Activated CD4-positive, alpha-beta T cell treated with anti-CD3 and anti-CD28 coated beads for 36 hours (primary cell): ENCODE data around the gene FOXP4. TPM values are rescaled to one million over a fixed set of nuclear protein-coding genes. Genes with fewer than 3 reads are reported as not detected.

ENCODE experiments used
- ATAC-seq: fragments of 200-7000 bp; cut with Tn5 transposase; one replicate; pipeline ENCODE4 v1.10.0; 2021; ENCODE audit warnings: mild to moderate bottlenecking, moderate library complexity
- CTCF ChIA-PET: fragments of 350-600 bp; sonication (Branson Sonifier 250); formaldehyde crosslinking; loops from one replicate; lab custom pipeline; 2021; ENCODE audit warnings: antibody characterized with exemption; lab: Charles Lee
- POLR2A ChIA-PET: fragments of 350-600 bp; sonication (Branson Sonifier 250); formaldehyde crosslinking; loops from one replicate; lab custom pipeline; 2021; ENCODE audit warnings: antibody characterized with exemption, inconsistent platforms; lab: Charles Lee
- DNase-seq: peaks from one replicate; pipeline ENCODE4 v3.0.0-alpha.2; 2020
- H3K27ac Mint-ChIP-seq: one replicate; pipeline ENCODE4 v1.8.0; 2021; ENCODE audit warnings: mixed read lengths
- H3K27me3 Mint-ChIP-seq: one replicate; pipeline ENCODE4 v1.8.0; 2021; ENCODE audit warnings: mixed read lengths
- H3K36me3 Mint-ChIP-seq: one replicate; pipeline ENCODE4 v1.8.0; 2021; ENCODE audit warnings: low read depth, mixed read lengths
- H3K4me1 Mint-ChIP-seq: one replicate; pipeline ENCODE4 v1.8.0; 2021; ENCODE audit warnings: mixed read lengths
- H3K4me3 Mint-ChIP-seq: one replicate; pipeline ENCODE4 v1.8.0; 2021; ENCODE audit warnings: mild to moderate bottlenecking, moderate library complexity, mixed read lengths
- H3K9me3 Mint-ChIP-seq: one replicate; pipeline ENCODE4 v1.8.0; 2021; ENCODE audit warnings: low read depth, mixed read lengths
- intact Hi-C, 2 experiments: fragments of 100-400 bp; cut with DNase I in 1 of 2; cut with micrococcal nuclease in 1 of 2; formaldehyde crosslinking; loops; one replicate each; pipeline versions ENCODE4 v1.14.2 to v1.15.1; 2022 to 2024; cut with DNase I, micrococcal nuclease
- total RNA-seq, 2 experiments: library from RNA; stranded (reverse); gene quantifications; one replicate each; pipeline ENCODE4 v1.2.3, GENCODE V29; 2021

Gene FOXP4
- total RNA-seq, 2 experiments from 2014 or later = 11.1 to 13.8 TPM

GRCh38 chr6:41621802-41622201, 75.6 kb downstream of the FOXP4 start:
- DNase-seq (no peak), ATAC-seq (no peak)
- Mint-ChIP-seq H3K36me3 (peaks cover 2% of the 10 kb centered on the region), H3K27me3 (peaks cover 6% of the 10 kb centered on the region), H3K9me3 (peaks cover 6% of the 10 kb centered on the region), H3K4me3 (no peak overlapping the region), H3K27ac (no peak overlapping the region), H3K4me1 (peaks cover 10% of the 10 kb centered on the region)
- POLR2A ChIA-PET = no interaction called here
- CTCF ChIA-PET = interaction anchor here (0.7 to 1.2 kb wide), 2 partner anchors 12 to 325 kb away, joined by 3 read pairs; no protein-coding TSS in a partner anchor
- intact Hi-C loops = no loop called here

GRCh38 chr6:41622206-41622988, 76.2 kb downstream of the FOXP4 start:
- Mint-ChIP-seq H3K9me3 (peaks cover 6% of the 10 kb centered on the region), H3K27me3 (peaks cover 6% of the 10 kb centered on the region), H3K36me3 (peaks cover 2% of the 10 kb centered on the region), H3K4me3 (no peak overlapping the region), H3K4me1 (peaks cover 10% of the 10 kb centered on the region), H3K27ac (no peak overlapping the region)
- no peak for ATAC-seq
- intact Hi-C loops = no loop called here
- POLR2A ChIA-PET = no interaction called here
- DNase-seq = no peak
- CTCF ChIA-PET = interaction anchor here (0.7 to 1.2 kb wide), 2 partner anchors 12 to 326 kb away, joined by 3 read pairs; no protein-coding TSS in a partner anchor

GRCh38 chr6:41623330-41623729, 77.1 kb downstream of the FOXP4 start:
- ChIA-PET POLR2A (no interaction called here), CTCF (interaction anchor here (0.5 kb wide), 1 partner anchor 38 kb away, joined by 3 read pairs; no protein-coding TSS in a partner anchor)
- ATAC-seq = no peak
- Mint-ChIP-seq H3K27ac (no peak overlapping the region), H3K9me3 (peaks cover 6% of the 10 kb centered on the region), H3K36me3 (peaks cover 2% of the 10 kb centered on the region), H3K4me3 (no peak overlapping the region), H3K4me1 (peaks cover 10% of the 10 kb centered on the region), H3K27me3 (peaks cover 6% of the 10 kb centered on the region)
- intact Hi-C loops = no loop called here
- no peak for DNase-seq

- ATAC-seq (no peak), DNase-seq (no peak)
- Mint-ChIP-seq H3K36me3 (peaks cover 2% of the 10 kb centered on the region), H3K4me1 (peaks cover 10% of the 10 kb centered on the region), H3K4me3 (no peak overlapping the region), H3K27me3 (peaks cover 5% of the 10 kb centered on the region), H3K9me3 (peaks cover 6% of the 10 kb centered on the region), H3K27ac (no peak overlapping the region)
- ChIA-PET POLR2A (no interaction called here), CTCF (interaction anchor here (0.8 kb wide), 1 partner anchor 52 kb away, joined by 3 read pairs; no protein-coding TSS in a partner anchor)
- intact Hi-C loops = no loop called here
Measured at GRCh38 chr6:41624621-41625380, 78.6 kb downstream of the FOXP4 start.

GRCh38 chr6:41625442-41625841, 79.3 kb downstream of the FOXP4 start:
- peaks cover 6% of the 10 kb centered on the region for H3K9me3 Mint-ChIP-seq
- ATAC-seq (no peak), DNase-seq (no peak)
- peaks cover 5% of the 10 kb centered on the region for H3K27me3 Mint-ChIP-seq
- CTCF ChIA-PET = interaction anchor here (1.0 kb wide), 1 partner anchor 33 kb away, joined by 3 read pairs; no protein-coding TSS in a partner anchor
- no peak overlapping the region for H3K27ac Mint-ChIP-seq
- H3K36me3 Mint-ChIP-seq = peaks cover 2% of the 10 kb centered on the region
- intact Hi-C loops = no loop called here
- H3K4me3 Mint-ChIP-seq = no peak overlapping the region
- POLR2A ChIA-PET = no interaction called here
- H3K4me1 Mint-ChIP-seq = peaks cover 10% of the 10 kb centered on the region

- Mint-ChIP-seq H3K9me3 (peaks cover 6% of the 10 kb centered on the region), H3K36me3 (peaks cover 2% of the 10 kb centered on the region), H3K4me1 (peaks cover 10% of the 10 kb centered on the region), H3K27me3 (peaks cover 5% of the 10 kb centered on the region), H3K4me3 (no peak overlapping the region), H3K27ac (no peak overlapping the region)
- intact Hi-C loops = no loop called here
- no peak for ATAC-seq
- DNase-seq = no peak
- POLR2A ChIA-PET = no interaction called here
- CTCF ChIA-PET = interaction anchor here (0.6 to 1.2 kb wide), 4 partner anchors 20 to 51 kb away, joined by 3 to 4 read pairs (median 4); no protein-coding TSS in a partner anchor
Measured at GRCh38 chr6:41626022-41626421, 79.8 kb downstream of the FOXP4 start.

GRCh38 chr6:41626917-41627316, 80.7 kb downstream of the FOXP4 start:
- Mint-ChIP-seq H3K27ac (no peak overlapping the region), H3K27me3 (peaks cover 3% of the 10 kb centered on the region), H3K4me3 (no peak overlapping the region), H3K36me3 (no peaks in the 10 kb centered on the region), H3K4me1 (peaks cover 10% of the 10 kb centered on the region), H3K9me3 (no peaks in the 10 kb centered on the region)
- DNase-seq = no peak
- ChIA-PET POLR2A (interaction anchor here (0.6 kb wide), 1 partner anchor 337 kb away, joined by 7 read pairs; no protein-coding TSS in a partner anchor), CTCF (interaction anchor here (0.7 to 1.2 kb wide), 2 partner anchors 21 to 1085 kb away, joined by 3 to 4 read pairs; no protein-coding TSS in a partner anchor)
- ATAC-seq = peak; percentile 61
- intact Hi-C loops = no loop called here

- ATAC-seq (no peak), DNase-seq (no peak)
- Mint-ChIP-seq H3K36me3 (no peaks in the 10 kb centered on the region), H3K9me3 (no peaks in the 10 kb centered on the region), H3K4me1 (peaks cover 10% of the 10 kb centered on the region), H3K27ac (no peak overlapping the region), H3K27me3 (peaks cover 3% of the 10 kb centered on the region), H3K4me3 (no peak overlapping the region)
- CTCF ChIA-PET = no interaction called here
- intact Hi-C loops = no loop called here
- POLR2A ChIA-PET = no interaction called here
Measured at GRCh38 chr6:41629128-41629527, 82.9 kb downstream of the FOXP4 start.

GRCh38 chr6:41630069-41630468, 83.9 kb downstream of the FOXP4 start:
- no peak overlapping the region for H3K27ac Mint-ChIP-seq
- H3K4me1 Mint-ChIP-seq = peaks cover 8% of the 10 kb centered on the region
- intact Hi-C loops = no loop called here
- ATAC-seq (no peak), DNase-seq (no peak)
- ChIA-PET POLR2A (interaction anchor here (0.6 kb wide), 1 partner anchor 74 kb away, joined by 11 read pairs; no protein-coding TSS in a partner anchor), CTCF (interaction anchor here (0.6 kb wide), 1 partner anchor 531 kb away, joined by 4 read pairs; no protein-coding TSS in a partner anchor)
- no peaks in the 10 kb centered on the region for H3K9me3 Mint-ChIP-seq
- H3K4me3 Mint-ChIP-seq = no peak overlapping the region
- peaks cover 3% of the 10 kb centered on the region for H3K27me3 Mint-ChIP-seq
- H3K36me3 Mint-ChIP-seq = no peaks in the 10 kb centered on the region

- ATAC-seq = no peak
- ChIA-PET CTCF (no interaction called here), POLR2A (interaction anchor here (0.6 kb wide), 1 partner anchor 73 kb away, joined by 11 read pairs; no protein-coding TSS in a partner anchor)
- H3K4me3 Mint-ChIP-seq = no peak overlapping the region
- H3K36me3 Mint-ChIP-seq = no peaks in the 10 kb centered on the region
- H3K27me3 Mint-ChIP-seq = peaks cover 8% of the 10 kb centered on the region
- no peak overlapping the region for H3K27ac Mint-ChIP-seq
- intact Hi-C loops = no loop called here
- H3K9me3 Mint-ChIP-seq = no peaks in the 10 kb centered on the region
- no peak for DNase-seq
- no peaks in the 10 kb centered on the region for H3K4me1 Mint-ChIP-seq
Measured at GRCh38 chr6:41630946-41631345, 84.8 kb downstream of the FOXP4 start.

- Mint-ChIP-seq H3K9me3 (no peaks in the 10 kb centered on the region), H3K4me1 (peaks cover 6% of the 10 kb centered on the region), H3K36me3 (no peaks in the 10 kb centered on the region), H3K4me3 (no peak overlapping the region), H3K27ac (no peak overlapping the region), H3K27me3 (peaks cover 20% of the 10 kb centered on the region)
- ATAC-seq = no peak
- ChIA-PET CTCF (interaction anchor here (0.6 kb wide), 1 partner anchor 59 kb away, joined by 3 read pairs; no protein-coding TSS in a partner anchor), POLR2A (interaction anchor here (0.7 kb wide), 1 partner anchor 295 kb away, joined by 4 read pairs; no protein-coding TSS in a partner anchor)
- DNase-seq = no peak
- intact Hi-C loops = no loop called here
Measured at GRCh38 chr6:41633056-41633634, 87.0 kb downstream of the FOXP4 start.
